Measurements from ENCODE around the gene NOD2. TPM values are rescaled to one million over a fixed set of nuclear protein-coding genes. Genes with fewer than 3 reads are reported as not detected.

The NOD2 gene
- total and polyA plus RNA-seq, 4 donors: 0.35 to 1.3 (median 0.48) TPM

Small RNAs within 50 kb of the gene (small RNA-seq; reads per million reads assigned to genes)
- gene MIR3181: 0.07 reads per million

Other genes starting within 250 kb of the NOD2 start
- gene NKD1, start 145.2 kb upstream of the NOD2 start, total RNA-seq: 1 to 10 TPM in 1 of 2 donors, under 1 TPM in 1; 0.28 to 3.5 TPM
- 1 to 10 TPM in 1 of 2 donors, under 1 TPM in 1; 0.53 to 1.2 TPM for gene NKD1, start 145.2 kb upstream of the NOD2 start, polyA plus RNA-seq
- 1 to 10 TPM; 1.3 to 3.5 TPM for gene SNX20, start 12.3 kb upstream of the NOD2 start, total RNA-seq
- gene SNX20, start 12.3 kb upstream of the NOD2 start, polyA plus RNA-seq: under 1 TPM; 0.40 to 0.70 TPM
- gene CYLD, start 48.5 kb downstream of the NOD2 start, total RNA-seq: 10 to 100 TPM; 16.5 to 42.7 TPM
- gene CYLD, start 48.5 kb downstream of the NOD2 start, polyA plus RNA-seq: 10 to 100 TPM in 1 of 2 donors, 1 to 10 TPM in 1; 8.2 to 11.1 TPM

Data from liver (tissue), 5 donors.